Esophagus squamous epithelium (tissue), 5 donors: ENCODE measurements around the gene C16orf78. TPM values are rescaled to one million over a fixed set of nuclear protein-coding genes. Genes with fewer than 3 reads are reported as not detected.

ENCODE experiments used
- DNase-seq: peaks from one replicate; lab custom pipeline; 2025; lab: John Stamatoyannopoulos, UW
- H3K27ac ChIP-seq, 4 donors: fragments of 200-600 bp; sonication (generic); one replicate each; pipeline ENCODE4 v1.5.1; 2016 to 2019; ENCODE audit warnings: mild to moderate bottlenecking in 1 of 4
- H3K27me3 ChIP-seq, 4 donors: fragments of 200-600 bp; sonication (generic); 1 replicate in 3 of 4; 2 replicates in 1 of 4; pipeline versions ENCODE4 v1.5.1 to v1.6.0; 2017 to 2021; ENCODE audit warnings: antibody characterized with exemption in 1 of 4
- H3K36me3 ChIP-seq, 3 donors: fragments of 200-600 bp; sonication (generic); one replicate each; pipeline ENCODE4 v1.5.1; 2016 to 2019
- H3K4me1 ChIP-seq, 3 donors: fragments of 200-600 bp; sonication (generic); one replicate each; pipeline ENCODE4 v1.5.1; 2017 to 2019
- H3K4me3 ChIP-seq, 4 donors: fragments of 200-600 bp; sonication (generic); 1 replicate in 3 of 4; 2 replicates in 1 of 4; pipeline ENCODE4 v1.5.1; 2016 to 2019; ENCODE audit warnings: mild to moderate bottlenecking in 2 of 4, moderate library complexity in 1 of 4
- H3K9me3 ChIP-seq, 3 donors: fragments of 200-600 bp; sonication (generic); one replicate each; pipeline ENCODE4 v1.5.1; 2016 to 2019
- POLR2A ChIP-seq, 4 donors: fragments of 450-650 bp; IDR thresholded peaks; one replicate each; pipeline ENCODE4 v1.6.1; 2017; ENCODE audit warnings: antibody characterized with exemption in 4 of 4, mild to moderate bottlenecking in 4 of 4, moderate library complexity in 3 of 4
- WGBS, 2 donors: methylation state at CpG; one replicate each; pipeline ENCODE4 v1.1.5; 2018; 5-methylcytosine and 5-hydroxymethylcytosine counted together
- intact Hi-C: fragments of 100-400 bp; cut with DNase I; formaldehyde crosslinking; loops from one replicate; pipeline ENCODE4 v1.15.0; 2022
- total RNA-seq, 4 donors: library from RNA; depleted of rRNA; stranded (reverse); fragments of >200 nt; gene quantifications; one replicate each; pipeline ENCODE4 v1.1.0, GENCODE V29; 2016
- TF ChIP-seq, protein P1 (sequence below), 6 experiments: fragments of 450-650 bp in 4 of 6; fragments of 200-600 bp in 2 of 6; sonication (generic) in 2 of 6; IDR thresholded peaks; one replicate each; pipeline ENCODE4 v1.5.1; 2016 to 2019; ENCODE audit warnings: antibody characterized with exemption in 6 of 6, mild to moderate bottlenecking in 4 of 6, moderate library complexity in 4 of 6
- donor health status: DM: yes; HTN: yes; CAD: no.

The C16orf78 gene
- total RNA-seq, 4 donors from 2014 or later, result not detected

DNA sequence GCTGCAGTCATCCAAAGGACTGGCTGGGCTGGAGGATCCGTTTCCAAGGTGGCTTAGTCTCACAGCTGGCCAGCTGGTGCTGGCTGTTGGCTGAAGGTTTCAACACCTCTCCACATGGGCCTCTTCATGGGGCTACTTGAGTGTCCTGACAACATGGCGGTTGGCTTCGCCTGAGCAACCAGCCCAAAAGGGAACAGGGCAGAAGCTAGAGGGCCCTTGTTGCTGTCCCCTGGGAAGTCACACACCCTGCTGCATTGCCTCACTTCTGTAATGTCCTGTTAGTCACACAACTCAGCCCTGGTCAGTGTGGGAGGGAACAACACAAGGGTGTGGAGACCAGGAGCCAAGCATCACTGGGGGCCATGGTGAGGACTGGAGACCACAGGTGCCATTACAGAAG is 36.6 kb downstream of the C16orf78 start:
- no peak for DNase-seq
- Histone ChIP-seq H3K9me3 (no peaks in the 10 kb centered on the region), H3K27me3 (no peaks in the 10 kb centered on the region), H3K4me3 (no peak overlapping the region), H3K4me1 (peaks cover 0 to 9% (median 5%) of the 10 kb centered on the region in 3 donors), H3K27ac (no peak overlapping the region), H3K36me3 (no peaks in the 10 kb centered on the region)
- 57 to 80% methylated on average over 1 to 2 of the region's 3 CpGs for WGBS, 2 donors
- TF ChIP-seq, protein P1, sequence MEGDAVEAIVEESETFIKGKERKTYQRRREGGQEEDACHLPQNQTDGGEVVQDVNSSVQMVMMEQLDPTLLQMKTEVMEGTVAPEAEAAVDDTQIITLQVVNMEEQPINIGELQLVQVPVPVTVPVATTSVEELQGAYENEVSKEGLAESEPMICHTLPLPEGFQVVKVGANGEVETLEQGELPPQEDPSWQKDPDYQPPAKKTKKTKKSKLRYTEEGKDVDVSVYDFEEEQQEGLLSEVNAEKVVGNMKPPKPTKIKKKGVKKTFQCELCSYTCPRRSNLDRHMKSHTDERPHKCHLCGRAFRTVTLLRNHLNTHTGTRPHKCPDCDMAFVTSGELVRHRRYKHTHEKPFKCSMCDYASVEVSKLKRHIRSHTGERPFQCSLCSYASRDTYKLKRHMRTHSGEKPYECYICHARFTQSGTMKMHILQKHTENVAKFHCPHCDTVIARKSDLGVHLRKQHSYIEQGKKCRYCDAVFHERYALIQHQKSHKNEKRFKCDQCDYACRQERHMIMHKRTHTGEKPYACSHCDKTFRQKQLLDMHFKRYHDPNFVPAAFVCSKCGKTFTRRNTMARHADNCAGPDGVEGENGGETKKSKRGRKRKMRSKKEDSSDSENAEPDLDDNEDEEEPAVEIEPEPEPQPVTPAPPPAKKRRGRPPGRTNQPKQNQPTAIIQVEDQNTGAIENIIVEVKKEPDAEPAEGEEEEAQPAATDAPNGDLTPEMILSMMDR (IDR thresholded peaks at IDR 0.05), result no peak
- no peak for TF ChIP-seq POLR2A (IDR thresholded peaks at IDR 0.05)
- intact Hi-C loops, result loop anchor here (10.0 kb wide), 1 partner anchor 185 kb away; no protein-coding TSS in a partner anchor

DNA sequence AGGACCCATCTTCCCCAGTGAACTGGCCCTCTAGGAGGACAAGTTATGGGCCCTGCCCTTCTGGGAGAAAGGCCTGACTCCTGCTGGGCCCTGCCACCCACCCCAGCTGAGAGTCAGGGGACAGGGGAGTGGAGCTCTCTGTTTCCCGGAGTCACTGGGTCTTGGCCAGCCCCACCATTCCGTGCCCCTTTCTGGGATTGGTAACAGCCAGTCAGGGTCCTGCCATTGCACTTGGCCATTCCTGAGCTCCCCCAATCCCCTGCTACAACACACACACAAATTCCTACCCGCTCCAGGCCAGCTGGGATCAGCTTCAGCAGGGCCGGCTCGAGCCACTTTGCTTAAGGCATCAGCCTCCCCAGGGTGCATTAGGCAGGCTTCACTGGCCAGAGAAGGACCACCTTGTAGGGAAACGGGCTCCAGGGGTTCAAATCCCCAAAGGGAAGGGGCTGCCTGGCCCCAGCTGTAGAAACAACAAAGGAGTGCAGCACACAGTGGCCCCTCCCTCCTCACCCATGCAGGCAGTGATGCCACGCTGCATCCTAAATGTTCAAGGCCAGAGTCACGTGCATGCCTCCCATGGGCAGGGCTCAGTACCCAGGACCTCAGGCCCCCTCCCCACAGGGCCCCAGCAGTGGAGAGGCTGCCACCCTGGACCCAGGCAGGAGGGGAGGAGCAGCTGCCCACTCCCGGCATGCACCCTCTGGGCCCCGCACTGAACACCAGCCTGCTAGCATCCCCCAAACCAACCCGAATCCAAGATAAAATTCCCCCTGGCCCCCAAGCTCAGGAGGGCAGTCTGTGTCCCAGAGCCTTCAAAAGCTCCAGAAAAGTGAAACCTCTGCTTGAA is 37.7 kb downstream of the C16orf78 start:
- Histone ChIP-seq H3K27ac (no peak overlapping the region), H3K36me3 (no peaks in the 10 kb centered on the region), H3K4me3 (no peak overlapping the region), H3K4me1 (peaks cover 0 to 9% (median 5%) of the 10 kb centered on the region in 3 donors), H3K9me3 (no peaks in the 10 kb centered on the region), H3K27me3 (no peaks in the 10 kb centered on the region)
- no peak for TF ChIP-seq POLR2A (IDR thresholded peaks at IDR 0.05)
- TF ChIP-seq, protein P1 (IDR thresholded peaks at IDR 0.05), result no peak
- DNase-seq, result no peak
- intact Hi-C loops, result loop anchor here (10.0 kb wide), 1 partner anchor 183 kb away; no protein-coding TSS in a partner anchor
- 92 to 100% methylated on average over 2 to 4 of the region's 11 CpGs for WGBS, 2 donors

DNA sequence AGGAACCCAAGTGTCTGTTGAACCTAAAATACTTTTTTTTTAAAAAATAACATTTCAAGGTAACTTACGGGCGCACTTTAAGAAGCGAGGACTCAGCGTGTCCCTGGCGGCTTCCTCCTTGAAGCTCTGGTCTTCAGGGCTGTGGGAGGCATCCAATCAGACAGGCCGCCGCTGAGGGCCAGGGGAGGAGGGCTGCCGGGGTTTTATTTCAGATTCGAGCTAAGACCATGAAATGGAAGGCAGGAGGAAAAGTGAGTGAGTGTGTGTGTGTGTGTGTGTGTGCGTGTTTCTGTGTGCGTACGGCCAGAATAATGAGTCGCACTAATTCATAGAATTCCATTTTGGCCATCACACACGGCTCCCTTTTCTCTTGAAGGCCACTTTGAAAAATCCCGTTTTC is 41.1 kb downstream of the C16orf78 start:
- WGBS, 2 donors, result 85 to 87% methylated on average over 11 to 15 of the region's 15 CpGs
- H3K36me3 ChIP-seq, result no peaks in the 10 kb centered on the region
- H3K27ac ChIP-seq, result no peak overlapping the region
- no peaks in the 10 kb centered on the region for H3K9me3 ChIP-seq
- peaks cover 0 to 9% (median 0%) of the 10 kb centered on the region in 4 donors for H3K27me3 ChIP-seq
- DNase-seq, result no peak
- intact Hi-C loops, result loop anchor here (10.0 kb wide), 1 partner anchor 180 kb away; no protein-coding TSS in a partner anchor
- H3K4me1 ChIP-seq, result no peaks in the 10 kb centered on the region
- no peak overlapping the region for H3K4me3 ChIP-seq
- TF ChIP-seq, protein P1 (IDR thresholded peaks at IDR 0.05), result no peak
- no peak for TF ChIP-seq POLR2A (IDR thresholded peaks at IDR 0.05)

DNA sequence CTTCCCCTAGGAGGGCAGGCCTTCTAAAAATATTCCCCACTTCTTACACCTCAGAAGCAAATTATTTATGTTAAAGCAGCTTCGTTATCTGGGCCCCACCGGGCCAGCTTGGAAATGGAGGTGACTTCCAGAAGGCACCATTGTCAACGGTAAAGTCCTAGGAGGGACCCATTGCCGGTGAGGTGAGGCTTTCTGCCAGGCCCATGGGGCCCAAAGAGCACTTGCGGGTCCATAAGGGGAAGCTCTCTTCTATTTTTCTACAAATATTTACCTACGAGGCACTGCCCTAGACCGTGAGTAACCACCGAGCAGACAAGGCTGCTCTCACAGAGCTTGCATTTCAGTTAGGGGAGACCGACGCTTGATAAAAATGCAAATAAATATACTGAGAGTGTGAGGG is 41.5 kb downstream of the C16orf78 start:
- H3K27me3 ChIP-seq, result peaks cover 0 to 9% (median 0%) of the 10 kb centered on the region in 4 donors
- no peak overlapping the region for H3K4me3 ChIP-seq
- no peaks in the 10 kb centered on the region for H3K36me3 ChIP-seq
- intact Hi-C loops, result loop anchor here (10.0 kb wide), 1 partner anchor 180 kb away; no protein-coding TSS in a partner anchor
- 78 to 82% methylated on average over 7 to 8 of the region's 10 CpGs for WGBS, 2 donors
- no peaks in the 10 kb centered on the region for H3K4me1 ChIP-seq
- H3K27ac ChIP-seq, result no peak overlapping the region
- H3K9me3 ChIP-seq, result no peaks in the 10 kb centered on the region
- DNase-seq, result no peak
- TF ChIP-seq, protein P1 (IDR thresholded peaks at IDR 0.05), result no peak
- TF ChIP-seq POLR2A (IDR thresholded peaks at IDR 0.05), result no peak
